ENCODE data around the gene BDKRB1. TPM values are rescaled to one million over a fixed set of nuclear protein-coding genes. Genes with fewer than 3 reads are reported as not detected.

BDKRB1 gene
- total and polyA plus RNA-seq, 2 experiments from 2014 or later = 5.5 to 12.9 TPM

GRCh38 chr14:96221841-96222240 lies 34.2 kb upstream of the BDKRB1 start:
- no peak for DNase-seq
- H3K4me3 ChIP-seq = no peak overlapping the region
- TF ChIP-seq EZH2phosphoT487 (IDR thresholded peaks at IDR 0.05; ENCODE audit: insufficient read depth, low read depth) = no peak
- no peaks in the 10 kb centered on the region for H4K20me1 ChIP-seq (ENCODE audit: insufficient read depth)
- 81 to 85% methylated on average over 8 of the region's 8 CpGs for WGBS, 2 experiments (ENCODE audit: low coverage in 1 of 2, low lambda C conversion rate in 2 of 2, missing lambda C conversion rate in 2 of 2)
- H3K27ac ChIP-seq = no peak overlapping the region
- no peak overlapping the region for H3K4me2 ChIP-seq (ENCODE audit: unreplicated experiment)
- H2AFZ ChIP-seq = no peak overlapping the region
- H3K4me1 ChIP-seq (ENCODE audit: insufficient read depth) = peaks cover 15% of the 10 kb centered on the region
- no peaks in the 10 kb centered on the region for H3K36me3 ChIP-seq (ENCODE audit: low read depth)
- H3K79me2 ChIP-seq (ENCODE audit: insufficient read depth) = peaks cover 4% of the 10 kb centered on the region; the same call in 1 of the 2 replicates
- H3K9me2 ChIP-seq (ENCODE audit: insufficient read depth) = no peaks in the 10 kb centered on the region
- in situ Hi-C loops (cut with MboI) = no loop called here
- H3F3A ChIP-seq (ENCODE audit: insufficient read depth) = no peaks in the 10 kb centered on the region; the same call in 1 of the 2 replicates
- no peaks in the 10 kb centered on the region for H3K27me3 ChIP-seq (replicated peaks; ENCODE audit: insufficient read depth)
- no peaks in the 10 kb centered on the region for H3K9me3 ChIP-seq (ENCODE audit: low read depth)
- no peak overlapping the region for H3K9ac ChIP-seq

- Histone ChIP-seq H3K27me3 (replicated peaks; ENCODE audit: insufficient read depth) (no peaks in the 10 kb centered on the region), H3K27ac (no peak overlapping the region), H3K9ac (no peak overlapping the region), H4K20me1 (ENCODE audit: insufficient read depth) (no peaks in the 10 kb centered on the region), H3K4me2 (ENCODE audit: unreplicated experiment) (no peak overlapping the region), H3F3A (ENCODE audit: insufficient read depth) (no peaks in the 10 kb centered on the region), H3K36me3 (ENCODE audit: low read depth) (no peaks in the 10 kb centered on the region), H3K4me3 (no peak overlapping the region), H3K4me1 (ENCODE audit: insufficient read depth) (peaks cover 15% of the 10 kb centered on the region), H3K79me2 (ENCODE audit: insufficient read depth) (no peaks in the 10 kb centered on the region), H2AFZ (no peak overlapping the region), H3K9me3 (ENCODE audit: low read depth) (no peaks in the 10 kb centered on the region), H3K9me2 (ENCODE audit: insufficient read depth) (no peaks in the 10 kb centered on the region)
- in situ Hi-C loops (cut with MboI) = no loop called here
- TF ChIP-seq EZH2 (IDR thresholded peaks at IDR 0.05; ENCODE audit: insufficient read depth, poor library complexity, severe bottlenecking) = no peak
- no peak for TF ChIP-seq EZH2phosphoT487 (IDR thresholded peaks at IDR 0.05; ENCODE audit: insufficient read depth, low read depth)
- WGBS, 2 experiments (ENCODE audit: low coverage in 1 of 2, low lambda C conversion rate in 2 of 2, missing lambda C conversion rate in 2 of 2) = 60 to 69% methylated on average over 8 of the region's 8 CpGs
- DNase-seq = no peak
These were observed 31.4 kb upstream of the BDKRB1 start for GRCh38 chr14:96224480-96225096.

GRCh38 chr14:96225213-96225612 lies 30.8 kb upstream of the BDKRB1 start:
- no peaks in the 10 kb centered on the region for H3K36me3 ChIP-seq (ENCODE audit: low read depth)
- in situ Hi-C loops (cut with MboI) = no loop called here

GRCh38 chr14:96225745-96226151 lies 30.3 kb upstream of the BDKRB1 start:
- H3K4me2 ChIP-seq (ENCODE audit: unreplicated experiment) = no peak overlapping the region
- no peaks in the 10 kb centered on the region for H3K79me2 ChIP-seq (ENCODE audit: insufficient read depth)
- peak; percentile 74 for DNase-seq
- no peaks in the 10 kb centered on the region for H3K27me3 ChIP-seq (replicated peaks; ENCODE audit: insufficient read depth)
- H3K36me3 ChIP-seq (ENCODE audit: low read depth) = no peaks in the 10 kb centered on the region
- H3K9ac ChIP-seq = peak overlapping the region; percentile 3; the same call in 1 of the 2 replicates
- peak overlapping the region; percentile 22; the same call in 1 of the 2 replicates for H2AFZ ChIP-seq
- no peaks in the 10 kb centered on the region for H3F3A ChIP-seq (ENCODE audit: insufficient read depth)
- H3K4me1 ChIP-seq (ENCODE audit: insufficient read depth) = peaks cover 15% of the 10 kb centered on the region
- in situ Hi-C loops (cut with MboI) = no loop called here
- WGBS, 2 experiments (ENCODE audit: low coverage in 1 of 2, low lambda C conversion rate in 2 of 2, missing lambda C conversion rate in 2 of 2) = 30 to 38% methylated on average over 5 of the region's 5 CpGs
- TF ChIP-seq EZH2 (IDR thresholded peaks at IDR 0.05; ENCODE audit: insufficient read depth, poor library complexity, severe bottlenecking) = no peak
- no peak for TF ChIP-seq EZH2phosphoT487 (IDR thresholded peaks at IDR 0.05; ENCODE audit: insufficient read depth, low read depth)
- H3K9me2 ChIP-seq (ENCODE audit: insufficient read depth) = no peaks in the 10 kb centered on the region
- no peaks in the 10 kb centered on the region for H3K9me3 ChIP-seq (ENCODE audit: low read depth)
- H3K27ac ChIP-seq = peak overlapping the region; percentile 36
- no peak overlapping the region for H3K4me3 ChIP-seq
- H4K20me1 ChIP-seq (ENCODE audit: insufficient read depth) = no peaks in the 10 kb centered on the region

More at GRCh38 chr14:96225213-96225612, 30.8 kb upstream of the BDKRB1 start:
- Histone ChIP-seq H3K27ac (peak overlapping the region; percentile 36), H3F3A (ENCODE audit: insufficient read depth) (no peaks in the 10 kb centered on the region), H3K27me3 (replicated peaks; ENCODE audit: insufficient read depth) (no peaks in the 10 kb centered on the region), H4K20me1 (ENCODE audit: insufficient read depth) (no peaks in the 10 kb centered on the region), H3K9ac (peak overlapping the region; percentile 3; the same call in 1 of the 2 replicates), H3K4me3 (no peak overlapping the region), H3K79me2 (ENCODE audit: insufficient read depth) (no peaks in the 10 kb centered on the region), H3K4me2 (ENCODE audit: unreplicated experiment) (no peak overlapping the region), H3K9me2 (ENCODE audit: insufficient read depth) (no peaks in the 10 kb centered on the region), H3K4me1 (ENCODE audit: insufficient read depth) (peaks cover 15% of the 10 kb centered on the region), H2AFZ (no peak overlapping the region), H3K9me3 (ENCODE audit: low read depth) (no peaks in the 10 kb centered on the region)
- 94 to 97% methylated on average over 5 of the region's 5 CpGs for WGBS, 2 experiments (ENCODE audit: low coverage in 1 of 2, low lambda C conversion rate in 2 of 2, missing lambda C conversion rate in 2 of 2)
- no peak for TF ChIP-seq EZH2 (IDR thresholded peaks at IDR 0.05; ENCODE audit: insufficient read depth, poor library complexity, severe bottlenecking)
- TF ChIP-seq EZH2phosphoT487 (IDR thresholded peaks at IDR 0.05; ENCODE audit: insufficient read depth, low read depth) = no peak
- DNase-seq = no peak

Measured in GM23248 (cell line).